Trophoblast cell (in vitro differentiated cells and primary cell): ENCODE measurements around the gene IL16.

Source experiments
- DNase-seq, 2 donors: peaks; one replicate each; pipeline ENCODE4 v3.0.0-alpha.2; 2016
- H2AFZ ChIP-seq: 2 replicates; pipeline ENCODE4 v1.6.1; 2013; ENCODE audit warnings: low read length, moderate library complexity, mild to moderate bottlenecking; ENCODE audit not compliant: insufficient read depth, poor library complexity
- H2AK5ac ChIP-seq: 2 replicates; pipeline ENCODE4 v1.6.1; 2013; ENCODE audit warnings: mild to moderate bottlenecking, low read length
- H2BK120ac ChIP-seq: 2 replicates; pipeline ENCODE4 v1.6.1; 2013; ENCODE audit warnings: low read length, mild to moderate bottlenecking, moderate library complexity; ENCODE audit not compliant: insufficient read depth, poor library complexity
- H2BK12ac ChIP-seq: 2 replicates; pipeline ENCODE4 v1.6.1; 2013; ENCODE audit warnings: mild to moderate bottlenecking, low read length, moderate library complexity
- H2BK5ac ChIP-seq: 2 replicates; pipeline ENCODE4 v1.6.1; 2013; ENCODE audit warnings: low read length, low read depth, moderate library complexity, mild to moderate bottlenecking; ENCODE audit not compliant: poor library complexity
- H3K14ac ChIP-seq: 2 replicates; pipeline ENCODE4 v1.6.1; 2013; ENCODE audit warnings: mild to moderate bottlenecking, low read length
- H3K18ac ChIP-seq: 2 replicates; pipeline ENCODE4 v1.6.1; 2013; ENCODE audit warnings: mild to moderate bottlenecking, low read length
- H3K23ac ChIP-seq: 2 replicates; pipeline ENCODE4 v1.6.1; 2013; ENCODE audit warnings: low read length
- H3K27ac ChIP-seq: 2 replicates; pipeline ENCODE4 v1.5.1; 2013; ENCODE audit warnings: low read depth, mild to moderate bottlenecking, inconsistent platforms, low read length, moderate library complexity
- H3K27me3 ChIP-seq: 2 replicates; pipeline ENCODE4 v1.6.1; 2013; ENCODE audit warnings: inconsistent platforms, mild to moderate bottlenecking, low read length, moderate library complexity; ENCODE audit not compliant: insufficient read depth
- H3K36me3 ChIP-seq, 2 experiments: 1 replicate in 1 of 2; 2 replicates in 1 of 2; pipeline ENCODE4 v1.6.1; 2013; ENCODE audit warnings: low read length in 2 of 2, mild to moderate bottlenecking in 2 of 2, moderate library complexity in 1 of 2; ENCODE audit not compliant: insufficient read depth in 2 of 2, control insufficient read depth in 1 of 2
- H3K4ac ChIP-seq: 2 replicates; pipeline ENCODE4 v1.6.1; 2013; ENCODE audit warnings: low read depth, mild to moderate bottlenecking, low read length, moderate library complexity
- H3K4me1 ChIP-seq, 2 experiments: 1 replicate in 1 of 2; 2 replicates in 1 of 2; pipeline ENCODE4 v1.6.1; 2013; ENCODE audit warnings: low read length in 2 of 2, mild to moderate bottlenecking in 2 of 2, moderate library complexity in 1 of 2; ENCODE audit not compliant: insufficient read depth in 2 of 2, control insufficient read depth in 1 of 2
- H3K4me2 ChIP-seq: 2 replicates; pipeline ENCODE4 v1.6.1; 2013; ENCODE audit warnings: inconsistent platforms, mild to moderate bottlenecking, low read length, moderate library complexity
- H3K4me3 ChIP-seq: 2 replicates; pipeline ENCODE4 v1.5.1; 2013; ENCODE audit warnings: mild to moderate bottlenecking, low read depth, low read length, inconsistent platforms
- H3K79me1 ChIP-seq: one replicate; pipeline ENCODE4 v1.6.1; 2013; ENCODE audit warnings: low read length
- H3K79me2 ChIP-seq: 2 replicates; pipeline ENCODE4 v1.6.1; 2013; ENCODE audit warnings: low read length, mild to moderate bottlenecking; ENCODE audit not compliant: control insufficient read depth, insufficient read depth, poor library complexity
- H3K9ac ChIP-seq: 2 replicates; pipeline ENCODE4 v1.6.1; 2013; ENCODE audit warnings: mild to moderate bottlenecking, low read length
- H3K9me3 ChIP-seq: 2 replicates; pipeline ENCODE4 v1.6.1; 2013; ENCODE audit warnings: low read depth, mild to moderate bottlenecking, control low read depth, inconsistent platforms, low read length; ENCODE audit not compliant: insufficient read depth
- H4K12ac ChIP-seq: 2 replicates; pipeline ENCODE4 v1.6.1; 2013; ENCODE audit warnings: low read depth, mild to moderate bottlenecking, low read length, moderate library complexity
- H4K8ac ChIP-seq: 2 replicates; pipeline ENCODE4 v1.6.1; 2013; ENCODE audit warnings: low read depth, mild to moderate bottlenecking, low read length, moderate library complexity
- H4K91ac ChIP-seq: one replicate; pipeline ENCODE4 v1.6.1; 2013; ENCODE audit warnings: low read depth, mild to moderate bottlenecking, low read length, moderate library complexity
- WGBS: extraction: QIAGEN DNeasy Blood & Tissue Kit; methylation state at CpG from one replicate; pipeline ENCODE4 v1.1.7; 2013; ENCODE audit warnings: missing lambda C conversion rate; ENCODE audit not compliant: insufficient read length, insufficient coverage; ENCODE audit errors: extremely low coverage; 5-methylcytosine and 5-hydroxymethylcytosine counted together

Gene IL16

GRCh38 chr15:81349271-81349670, 152.6 kb downstream of the IL16 start:
- Histone ChIP-seq H2BK120ac (no peak overlapping the region), H3K79me1 (no peaks in the 10 kb centered on the region), H3K9me3 (no peaks in the 10 kb centered on the region), H4K91ac (no peak overlapping the region), H3K4ac (no peak overlapping the region), H2AFZ (no peak overlapping the region), H3K23ac (peak overlapping the region; percentile 82), H3K36me3 (no peaks in the 10 kb centered on the region), H3K27me3 (no peaks in the 10 kb centered on the region), H3K9ac (no peak overlapping the region), H2BK12ac (no peak overlapping the region), H2BK5ac (no peak overlapping the region), H3K79me2 (no peaks in the 10 kb centered on the region), H4K8ac (no peak overlapping the region), H3K18ac (no peak overlapping the region), H3K14ac (no peak overlapping the region), H3K27ac (no peak overlapping the region), H3K4me1 (no peaks in the 10 kb centered on the region), H3K4me2 (no peak overlapping the region), H4K12ac (no peak overlapping the region), H2AK5ac (no peak overlapping the region), H3K4me3 (no peak overlapping the region)
- no CpG with 5 or more reads among the region's 3 CpGs for WGBS
- no peak for DNase-seq

GRCh38 chr15:81351651-81352050, 155.0 kb downstream of the IL16 start:
- Histone ChIP-seq H2BK120ac (no peak overlapping the region), H3K36me3 (no peaks in the 10 kb centered on the region), H2AFZ (no peak overlapping the region), H3K4me3 (no peak overlapping the region), H3K27ac (no peak overlapping the region), H3K79me2 (no peaks in the 10 kb centered on the region), H4K8ac (no peak overlapping the region), H4K12ac (no peak overlapping the region), H3K4me2 (no peak overlapping the region), H3K9me3 (no peaks in the 10 kb centered on the region), H3K4me1 (no peaks in the 10 kb centered on the region), H3K14ac (no peak overlapping the region), H2BK12ac (no peak overlapping the region), H2BK5ac (no peak overlapping the region), H3K18ac (no peak overlapping the region), H3K27me3 (no peaks in the 10 kb centered on the region), H2AK5ac (no peak overlapping the region), H3K9ac (no peak overlapping the region), H4K91ac (no peak overlapping the region), H3K23ac (no peak overlapping the region), H3K4ac (no peak overlapping the region), H3K79me1 (no peaks in the 10 kb centered on the region)
- no CpG with 5 or more reads among the region's 5 CpGs for WGBS
- DNase-seq: no peak

- H3K14ac ChIP-seq: no peak overlapping the region
- no CpG with 5 or more reads among the region's 5 CpGs for WGBS
- no peaks in the 10 kb centered on the region for H3K79me2 ChIP-seq
- no peaks in the 10 kb centered on the region for H3K36me3 ChIP-seq
- H3K9me3 ChIP-seq: peaks cover 2% of the 10 kb centered on the region
- H2BK120ac ChIP-seq: no peak overlapping the region
- no peak overlapping the region for H2BK5ac ChIP-seq
- no peak overlapping the region for H4K8ac ChIP-seq
- no peak overlapping the region for H2AK5ac ChIP-seq
- H4K12ac ChIP-seq: no peak overlapping the region
- H3K4ac ChIP-seq: no peak overlapping the region
- H3K27ac ChIP-seq: no peak overlapping the region
- no peaks in the 10 kb centered on the region for H3K27me3 ChIP-seq
- DNase-seq: no peak
- H3K9ac ChIP-seq: no peak overlapping the region
- no peak overlapping the region for H3K18ac ChIP-seq
- no peak overlapping the region for H3K4me3 ChIP-seq
- H3K4me2 ChIP-seq: no peak overlapping the region
- no peak overlapping the region for H3K23ac ChIP-seq
- H2BK12ac ChIP-seq: no peak overlapping the region
- no peaks in the 10 kb centered on the region for H3K79me1 ChIP-seq
- H2AFZ ChIP-seq: no peak overlapping the region
- no peak overlapping the region for H4K91ac ChIP-seq
- H3K4me1 ChIP-seq: no peaks in the 10 kb centered on the region
These were observed 159.6 kb downstream of the IL16 start for GRCh38 chr15:81356252-81356651.

GRCh38 chr15:81357180-81357686, 160.6 kb downstream of the IL16 start:
- no peak overlapping the region for H2BK5ac ChIP-seq
- no peak overlapping the region for H2BK120ac ChIP-seq
- no peak overlapping the region for H3K14ac ChIP-seq
- H3K36me3 ChIP-seq: no peaks in the 10 kb centered on the region
- H2AK5ac ChIP-seq: no peak overlapping the region
- no peak overlapping the region for H2AFZ ChIP-seq
- no peak overlapping the region for H4K91ac ChIP-seq
- H4K8ac ChIP-seq: no peak overlapping the region
- no peaks in the 10 kb centered on the region for H3K4me1 ChIP-seq
- H3K27me3 ChIP-seq: no peaks in the 10 kb centered on the region
- no peaks in the 10 kb centered on the region for H3K79me1 ChIP-seq
- no peak overlapping the region for H3K9ac ChIP-seq
- H3K23ac ChIP-seq: no peak overlapping the region
- H3K9me3 ChIP-seq: peaks cover 2% of the 10 kb centered on the region
- no peaks in the 10 kb centered on the region for H3K79me2 ChIP-seq
- H2BK12ac ChIP-seq: no peak overlapping the region
- no peak overlapping the region for H3K4ac ChIP-seq
- H3K27ac ChIP-seq: no peak overlapping the region
- no peak overlapping the region for H4K12ac ChIP-seq
- no peak overlapping the region for H3K18ac ChIP-seq
- WGBS: no CpG with 5 or more reads among the region's 6 CpGs
- DNase-seq: no peak
- H3K4me2 ChIP-seq: no peak overlapping the region
- H3K4me3 ChIP-seq: no peak overlapping the region
